Neural cell (in vitro differentiated cells): Measurements from ENCODE around the gene MPI. TPM values are rescaled to one million over a fixed set of nuclear protein-coding genes. Genes with fewer than 3 reads are reported as not detected.

ENCODE experiments used
- H2AFZ ChIP-seq: fragments of 200-600, 300-800 bp; sonication (generic), shearing (Covaris generic); 2 replicates; pipeline ENCODE4 v1.6.0; 2014; ENCODE audit warnings: low read depth, mild to moderate bottlenecking, antibody characterized with exemption, low read length, moderate library complexity
- H3F3A ChIP-seq: fragments of 200-600 bp; shearing (Covaris generic); 2 replicates; pipeline ENCODE4 v1.6.1; 2016; ENCODE audit warnings: mild to moderate bottlenecking, moderate library complexity, mixed read lengths, antibody characterized with exemption, low read length; ENCODE audit not compliant: insufficient read depth, poor library complexity, severe bottlenecking
- H3K27ac ChIP-seq: fragments of 200-600, 300-800 bp; sonication (generic), shearing (Covaris generic); 2 replicates; pipeline ENCODE4 v1.5.1; 2014; ENCODE audit warnings: mild to moderate bottlenecking, low read length, moderate library complexity
- H3K27me3 ChIP-seq: fragments of 300-800, 200-600 bp; sonication (generic), shearing (Covaris generic); 2 replicates; pipeline ENCODE4 v1.6.0; 2014; ENCODE audit warnings: mild to moderate bottlenecking, low read depth, low read length, moderate library complexity; ENCODE audit not compliant: insufficient read depth
- H3K36me3 ChIP-seq: fragments of 300-800, 200-600 bp; sonication (generic), shearing (Covaris generic); 2 replicates; pipeline ENCODE4 v1.5.1; 2014; ENCODE audit warnings: mild to moderate bottlenecking, antibody characterized with exemption, low read length, moderate library complexity; ENCODE audit not compliant: insufficient read depth
- H3K4me2 ChIP-seq: fragments of 300-800, 200-600 bp; sonication (generic), shearing (Covaris generic); 2 replicates; pipeline ENCODE4 v1.6.0; 2014; ENCODE audit warnings: mild to moderate bottlenecking, low read length
- H3K4me3 ChIP-seq: fragments of 300-800, 200-600 bp; sonication (generic), shearing (Covaris generic); 2 replicates; pipeline ENCODE4 v1.5.1; 2014; ENCODE audit warnings: mild to moderate bottlenecking, low read length, moderate library complexity
- H3K79me2 ChIP-seq: fragments of 200-600 bp; shearing (Covaris generic); replicated peaks from 2 replicates; pipeline ENCODE4 v1.6.0; 2014; ENCODE audit warnings: mild to moderate bottlenecking, low read length, moderate library complexity; ENCODE audit not compliant: insufficient read depth
- H3K9ac ChIP-seq: fragments of 300-800, 200-600 bp; sonication (generic), shearing (Covaris generic); 2 replicates; pipeline ENCODE4 v1.6.1; 2016; ENCODE audit warnings: mild to moderate bottlenecking, low read length, mixed read lengths
- H3K9me2 ChIP-seq: fragments of 200-600 bp; shearing (Covaris generic); 2 replicates; pipeline ENCODE4 v1.6.1; 2016; ENCODE audit warnings: mild to moderate bottlenecking, low read length, mixed read lengths; ENCODE audit not compliant: insufficient read depth
- H3K9me3 ChIP-seq: fragments of 200-600, 300-800 bp; sonication (generic), shearing (Covaris generic); 2 replicates; pipeline ENCODE4 v1.6.1; 2016; ENCODE audit warnings: mild to moderate bottlenecking, mixed run types, low read length, moderate library complexity, mixed read lengths
- H4K20me1 ChIP-seq: fragments of 200-600 bp; shearing (Covaris generic); 2 replicates; pipeline ENCODE4 v1.6.1; 2016; ENCODE audit warnings: mild to moderate bottlenecking, mixed run types; ENCODE audit not compliant: insufficient read depth
- CTCF ChIP-seq: fragments of 450-650 bp; IDR thresholded peaks from 2 replicates; pipeline ENCODE4 v1.5.1; 2014; ENCODE audit warnings: antibody characterized with exemption, mild to moderate bottlenecking, moderate library complexity; ENCODE audit not compliant: poor library complexity, severe bottlenecking
- EP300 ChIP-seq: fragments of 450-650 bp; conservative IDR thresholded peaks from 2 replicates; pipeline ENCODE4 v1.6.1; 2014; ENCODE audit warnings: antibody characterized with exemption, mild to moderate bottlenecking, moderate library complexity; ENCODE audit not compliant: poor library complexity, severe bottlenecking
- EZH2 ChIP-seq: fragments of 200-600, 300-800 bp; shearing (Covaris generic), sonication (generic); IDR thresholded peaks from 2 replicates; pipeline ENCODE4 v1.6.1; 2014; ENCODE audit warnings: antibody characterized with exemption, low read length, borderline replicate concordance, mild to moderate bottlenecking; ENCODE audit not compliant: insufficient read depth, poor library complexity, severe bottlenecking
- MXI1 ChIP-seq: fragments of 450-650 bp; conservative IDR thresholded peaks from 2 replicates; pipeline ENCODE4 v1.6.1; 2014; ENCODE audit warnings: antibody characterized with exemption, mild to moderate bottlenecking; ENCODE audit not compliant: poor library complexity, severe bottlenecking
- POLR2AphosphoS5 ChIP-seq: IDR thresholded peaks from 2 replicates; pipeline ENCODE4 v1.6.1; 2012
- RAD21 ChIP-seq: fragments of 450-650 bp; conservative IDR thresholded peaks from 2 replicates; pipeline ENCODE4 v1.6.1; 2014; ENCODE audit warnings: antibody characterized with exemption, mild to moderate bottlenecking, moderate library complexity
- SMC3 ChIP-seq: fragments of 450-650 bp; conservative IDR thresholded peaks from 2 replicates; pipeline ENCODE4 v1.6.1; 2014; ENCODE audit warnings: antibody characterized with exemption, mild to moderate bottlenecking, moderate library complexity; ENCODE audit not compliant: poor library complexity
- TAF1 ChIP-seq: IDR thresholded peaks from 2 replicates; pipeline ENCODE4 v1.6.1; 2012; ENCODE audit warnings: low read depth
- polyA plus RNA-seq: library from polyadenylated mRNA; depleted of rRNA; stranded (reverse); fragments of >200 nt; gene quantifications from 2 replicates; pipeline ENCODE4 v1.2.3, GENCODE V29; 2014
- TF ChIP-seq, protein P1 (sequence below): IDR thresholded peaks from 2 replicates; pipeline ENCODE4 v1.6.1; 2012; ENCODE audit warnings: borderline replicate concordance

MPI gene
- polyA plus RNA-seq, 1 donor from 2014 or later = 80.3 TPM

- no peaks in the 10 kb centered on the region for H4K20me1 ChIP-seq
- TF ChIP-seq EP300 = no peak
- TF ChIP-seq POLR2AphosphoS5 = no peak
- TF ChIP-seq TAF1 = no peak
- no peak for TF ChIP-seq RAD21
- no peak for TF ChIP-seq SMC3
- no peak for TF ChIP-seq EZH2
- no peak for TF ChIP-seq CTCF
- TF ChIP-seq, protein P1, sequence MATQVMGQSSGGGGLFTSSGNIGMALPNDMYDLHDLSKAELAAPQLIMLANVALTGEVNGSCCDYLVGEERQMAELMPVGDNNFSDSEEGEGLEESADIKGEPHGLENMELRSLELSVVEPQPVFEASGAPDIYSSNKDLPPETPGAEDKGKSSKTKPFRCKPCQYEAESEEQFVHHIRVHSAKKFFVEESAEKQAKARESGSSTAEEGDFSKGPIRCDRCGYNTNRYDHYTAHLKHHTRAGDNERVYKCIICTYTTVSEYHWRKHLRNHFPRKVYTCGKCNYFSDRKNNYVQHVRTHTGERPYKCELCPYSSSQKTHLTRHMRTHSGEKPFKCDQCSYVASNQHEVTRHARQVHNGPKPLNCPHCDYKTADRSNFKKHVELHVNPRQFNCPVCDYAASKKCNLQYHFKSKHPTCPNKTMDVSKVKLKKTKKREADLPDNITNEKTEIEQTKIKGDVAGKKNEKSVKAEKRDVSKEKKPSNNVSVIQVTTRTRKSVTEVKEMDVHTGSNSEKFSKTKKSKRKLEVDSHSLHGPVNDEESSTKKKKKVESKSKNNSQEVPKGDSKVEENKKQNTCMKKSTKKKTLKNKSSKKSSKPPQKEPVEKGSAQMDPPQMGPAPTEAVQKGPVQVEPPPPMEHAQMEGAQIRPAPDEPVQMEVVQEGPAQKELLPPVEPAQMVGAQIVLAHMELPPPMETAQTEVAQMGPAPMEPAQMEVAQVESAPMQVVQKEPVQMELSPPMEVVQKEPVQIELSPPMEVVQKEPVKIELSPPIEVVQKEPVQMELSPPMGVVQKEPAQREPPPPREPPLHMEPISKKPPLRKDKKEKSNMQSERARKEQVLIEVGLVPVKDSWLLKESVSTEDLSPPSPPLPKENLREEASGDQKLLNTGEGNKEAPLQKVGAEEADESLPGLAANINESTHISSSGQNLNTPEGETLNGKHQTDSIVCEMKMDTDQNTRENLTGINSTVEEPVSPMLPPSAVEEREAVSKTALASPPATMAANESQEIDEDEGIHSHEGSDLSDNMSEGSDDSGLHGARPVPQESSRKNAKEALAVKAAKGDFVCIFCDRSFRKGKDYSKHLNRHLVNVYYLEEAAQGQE = no peak
- TF ChIP-seq MXI1 = no peak
These were observed 34.7 kb downstream of the MPI start for GRCh38 chr15:74924525-74924924.

GRCh38 chr15:74928771-74929198, 38.9 kb downstream of the MPI start:
- Histone ChIP-seq H3K27ac (no peak overlapping the region), H3F3A (no peaks in the 10 kb centered on the region), H3K4me3 (no peak overlapping the region), H3K9ac (no peak overlapping the region), H3K36me3 (peaks cover 7% of the 10 kb centered on the region), H3K79me2 (peaks cover 16% of the 10 kb centered on the region), H3K9me3 (no peaks in the 10 kb centered on the region), H3K9me2 (no peaks in the 10 kb centered on the region), H4K20me1 (no peaks in the 10 kb centered on the region), H2AFZ (no peak overlapping the region), H3K27me3 (no peaks in the 10 kb centered on the region), H3K4me2 (no peak overlapping the region)
- TF ChIP-seq TAF1 (no peak), SMC3 (no peak), EP300 (no peak)

More at GRCh38 chr15:74924525-74924924, 34.7 kb downstream of the MPI start:
- peaks cover 7% of the 10 kb centered on the region for H3K36me3 ChIP-seq
- H2AFZ ChIP-seq = no peak overlapping the region
- no peaks in the 10 kb centered on the region for H3K27me3 ChIP-seq
- H3K9ac ChIP-seq = no peak overlapping the region
- H3K9me3 ChIP-seq = no peaks in the 10 kb centered on the region
- no peak overlapping the region for H3K27ac ChIP-seq
- no peaks in the 10 kb centered on the region for H3K9me2 ChIP-seq
- no peak overlapping the region for H3K4me2 ChIP-seq
- H3K4me3 ChIP-seq = no peak overlapping the region
- no peaks in the 10 kb centered on the region for H3K79me2 ChIP-seq
- H3F3A ChIP-seq = no peaks in the 10 kb centered on the region
